IMR-90 (cell line): ENCODE data around the gene TOGARAM1. TPM values are rescaled to one million over a fixed set of nuclear protein-coding genes. Genes with fewer than 3 reads are reported as not detected.

ENCODE experiments used
- ATAC-seq: fragments of 200-7000 bp; cut with Tn5 transposase; 2 replicates; pipeline ENCODE4 v1.9.1; 2020; ENCODE audit warnings: low read depth, mild to moderate bottlenecking, moderate library complexity
- BruUV-seq: library from RNA; stranded (reverse); fragments of 400-500 nt; replicated peaks from 2 replicates; lab custom pipeline; 2021; lab: Mats Ljungman, UMichigan
- CTCF ChIA-PET: fragments of 300-600 bp; formaldehyde crosslinking; extraction: SDS; loops from one replicate; lab custom pipeline; 2021; ENCODE audit warnings: antibody characterized with exemption; lab: Yijun Ruan, JAX
- POLR2A ChIA-PET: fragments of 300-600 bp; sonication (Branson Sonifier 250); formaldehyde crosslinking; loops from one replicate; lab custom pipeline; 2022; ENCODE audit warnings: antibody characterized with exemption; ENCODE audit not compliant: unreplicated experiment; lab: Charles Lee
- DNase-seq: peaks from one replicate; pipeline ENCODE4 v3.0.0; 2013
- H2AFZ ChIP-seq: replicated peaks from 2 replicates; pipeline ENCODE3; 2013; ENCODE audit warnings: low read length, mild to moderate bottlenecking; ENCODE audit not compliant: poor library complexity
- H2AK5ac ChIP-seq: 2 replicates; pipeline ENCODE4 v1.6.1; 2013; ENCODE audit warnings: low read depth, low read length, inconsistent platforms
- H2AK9ac ChIP-seq: replicated peaks from 2 replicates; pipeline ENCODE3; 2013; ENCODE audit warnings: mild to moderate bottlenecking, low read depth, low read length, moderate library complexity; ENCODE audit not compliant: poor library complexity
- H2BK120ac ChIP-seq: 2 replicates; pipeline ENCODE4 v1.6.1; 2013; ENCODE audit warnings: low read depth, low read length, inconsistent platforms
- H2BK15ac ChIP-seq: 3 replicates; pipeline ENCODE4 v1.6.1; 2013; ENCODE audit warnings: low read depth, low read length, inconsistent platforms
- H2BK20ac ChIP-seq: 2 replicates; pipeline ENCODE4 v1.6.1; 2013; ENCODE audit warnings: low read depth, mild to moderate bottlenecking, inconsistent platforms, low read length, moderate library complexity
- H2BK5ac ChIP-seq: 2 replicates; pipeline ENCODE4 v1.6.1; 2013; ENCODE audit warnings: mild to moderate bottlenecking, low read depth, low read length, inconsistent platforms; ENCODE audit not compliant: poor library complexity, severe bottlenecking
- H3K14ac ChIP-seq: replicated peaks from 2 replicates; pipeline ENCODE4 v1.6.1; 2013; ENCODE audit warnings: low read depth, low read length, inconsistent platforms
- H3K18ac ChIP-seq: 2 replicates; pipeline ENCODE4 v1.6.1; 2013; ENCODE audit warnings: low read depth, low read length, control low read depth
- H3K23ac ChIP-seq: 2 replicates; pipeline ENCODE4 v1.6.1; 2013; ENCODE audit warnings: low read depth, low read length, inconsistent platforms
- H3K27ac ChIP-seq: 2 replicates; pipeline ENCODE4 v1.5.1; 2013; ENCODE audit warnings: mild to moderate bottlenecking, control low read depth, low read length; ENCODE audit not compliant: insufficient read depth
- H3K27me3 ChIP-seq: 2 replicates; pipeline ENCODE4 v1.6.1; 2013; ENCODE audit warnings: low read length; ENCODE audit not compliant: control insufficient read depth, insufficient read depth
- H3K36me3 ChIP-seq: 2 replicates; pipeline ENCODE4 v1.6.1; 2013; ENCODE audit warnings: low read length, mixed read lengths; ENCODE audit not compliant: control insufficient read depth, insufficient read depth
- H3K4ac ChIP-seq: 2 replicates; pipeline ENCODE4 v1.6.1; 2013; ENCODE audit warnings: low read depth, low read length, inconsistent platforms
- H3K4me1 ChIP-seq: 2 replicates; pipeline ENCODE4 v1.6.1; 2013; ENCODE audit warnings: low read length, mixed read lengths; ENCODE audit not compliant: control insufficient read depth, insufficient read depth
- H3K4me2 ChIP-seq: 2 replicates; pipeline ENCODE4 v1.6.1; 2013; ENCODE audit warnings: low read depth, mild to moderate bottlenecking, control low read depth, low read length, moderate library complexity
- H3K4me3 ChIP-seq: 2 replicates; pipeline ENCODE4 v1.5.1; 2013; ENCODE audit warnings: low read depth, mild to moderate bottlenecking, control low read depth, low read length, moderate library complexity; ENCODE audit not compliant: insufficient read depth
- H3K56ac ChIP-seq: 2 replicates; pipeline ENCODE4 v1.6.1; 2013; ENCODE audit warnings: low read length, inconsistent platforms; ENCODE audit not compliant: insufficient read depth; ENCODE audit errors: extremely low read depth
- H3K79me1 ChIP-seq, 2 experiments: 2 replicates each; pipeline ENCODE4 v1.6.1; 2013; ENCODE audit warnings: low read length in 2 of 2, inconsistent platforms in 1 of 2, low read depth in 1 of 2
- H3K9ac ChIP-seq: 2 replicates; pipeline ENCODE4 v1.6.1; 2013; ENCODE audit warnings: low read depth, low read length, control low read depth
- H3K9me1 ChIP-seq: 2 replicates; pipeline ENCODE4 v1.6.1; 2013; ENCODE audit warnings: low read length, inconsistent platforms; ENCODE audit not compliant: insufficient read depth
- H3K9me3 ChIP-seq: 2 replicates; pipeline ENCODE4 v1.6.1; 2013; ENCODE audit warnings: low read length; ENCODE audit not compliant: control insufficient read depth, insufficient read depth
- H4K20me1 ChIP-seq: 2 replicates; pipeline ENCODE4 v1.6.1; 2013; ENCODE audit warnings: low read length, inconsistent platforms; ENCODE audit not compliant: insufficient read depth
- H4K5ac ChIP-seq: 2 replicates; pipeline ENCODE4 v1.6.1; 2013; ENCODE audit warnings: mild to moderate bottlenecking, low read depth, low read length, control low read depth
- H4K8ac ChIP-seq, 2 experiments: 2 replicates each; pipeline ENCODE4 v1.6.1; 2013; ENCODE audit warnings: low read depth in 2 of 2, low read length in 2 of 2, control low read depth in 1 of 2, inconsistent platforms in 1 of 2
- H4K91ac ChIP-seq: 2 replicates; pipeline ENCODE4 v1.6.1; 2013; ENCODE audit warnings: low read depth, low read length, inconsistent platforms; ENCODE audit not compliant: insufficient read depth
- CEBPB ChIP-seq: IDR thresholded peaks from 2 replicates; pipeline ENCODE4 v1.6.1; 2012; ENCODE audit warnings: low read depth, low read length, improper control_type of control experiment
- CHD1 ChIP-seq: IDR thresholded peaks from 2 replicates; pipeline ENCODE4 v1.6.1; 2012; ENCODE audit warnings: low read depth, low read length, improper control_type of control experiment
- MAZ ChIP-seq: IDR thresholded peaks from 2 replicates; pipeline ENCODE4 v1.6.1; 2012; ENCODE audit warnings: low read depth, mild to moderate bottlenecking, low read length, improper control_type of control experiment, moderate library complexity, borderline replicate concordance
- MXI1 ChIP-seq: IDR thresholded peaks from 2 replicates; pipeline ENCODE4 v1.6.1; 2012; ENCODE audit warnings: low read depth, mild to moderate bottlenecking, low read length, moderate library complexity, borderline replicate concordance
- POLR2A ChIP-seq: IDR thresholded peaks from 2 replicates; pipeline ENCODE4 v1.6.1; 2012; ENCODE audit warnings: mild to moderate bottlenecking, low read depth, low read length
- RAD21 ChIP-seq: IDR thresholded peaks from 2 replicates; pipeline ENCODE4 v1.6.1; 2012; ENCODE audit warnings: low read length, improper control_type of control experiment
- WGBS, 2 experiments: methylation state at CpG; one replicate each; pipeline versions ENCODE4 v1.1.5 to v1.1.7; 2013; ENCODE audit warnings: missing lambda C conversion rate in 2 of 2; ENCODE audit not compliant: insufficient read length in 1 of 2; ENCODE audit errors: extremely low coverage in 2 of 2; 5-methylcytosine and 5-hydroxymethylcytosine counted together
- dilution Hi-C: fragments of 300-500 bp; cut with HindIII; formaldehyde crosslinking; loops from one replicate; pipeline ENCODE4 v1.14.3; 2018; ENCODE audit warnings: low sequenced_read_pairs; ENCODE audit not compliant: unreplicated experiment
- in situ Hi-C: fragments of 300-500 bp; cut with MboI; formaldehyde crosslinking; loops from 3 replicates; pipeline ENCODE4 v1.14.3; 2019; ENCODE audit warnings: low sequenced_read_pairs, inconsistent platforms, mixed read lengths
- intact Hi-C: fragments of 100-400 bp; cut with micrococcal nuclease; formaldehyde crosslinking; loops from 2 replicates; pipeline ENCODE4 v1.10.0; 2022
- polyA plus RNA-seq, 3 experiments: library from polyadenylated mRNA; depleted of rRNA; stranded (reverse); fragments of >200 nt; gene quantifications; 2 replicates each; pipeline ENCODE4 v1.2.3, GENCODE V29; 2012; ENCODE audit warnings: low replicate concordance in 1 of 3
- total RNA-seq: library from RNA; depleted of rRNA; stranded (reverse); fragments of >200 nt; gene quantifications from 2 replicates; pipeline ENCODE4 v1.2.3, GENCODE V29; 2012
- TF ChIP-seq, protein P1 (sequence below): conservative IDR thresholded peaks from 2 replicates; pipeline ENCODE4 v1.5.1; 2012; ENCODE audit warnings: mild to moderate bottlenecking, low read depth, low read length, improper control_type of control experiment
- TF ChIP-seq, protein P2 (sequence below): fragments of 150-350 bp; IDR thresholded peaks from 2 replicates; pipeline ENCODE4 v1.6.1; 2016; ENCODE audit warnings: low read depth, mild to moderate bottlenecking, low read length, moderate library complexity, borderline replicate concordance

Gene TOGARAM1
- total and polyA plus RNA-seq, 2 of the 4 experiments (the other 2 are of a cell fraction): 3.1 to 13.4 TPM

DNA sequence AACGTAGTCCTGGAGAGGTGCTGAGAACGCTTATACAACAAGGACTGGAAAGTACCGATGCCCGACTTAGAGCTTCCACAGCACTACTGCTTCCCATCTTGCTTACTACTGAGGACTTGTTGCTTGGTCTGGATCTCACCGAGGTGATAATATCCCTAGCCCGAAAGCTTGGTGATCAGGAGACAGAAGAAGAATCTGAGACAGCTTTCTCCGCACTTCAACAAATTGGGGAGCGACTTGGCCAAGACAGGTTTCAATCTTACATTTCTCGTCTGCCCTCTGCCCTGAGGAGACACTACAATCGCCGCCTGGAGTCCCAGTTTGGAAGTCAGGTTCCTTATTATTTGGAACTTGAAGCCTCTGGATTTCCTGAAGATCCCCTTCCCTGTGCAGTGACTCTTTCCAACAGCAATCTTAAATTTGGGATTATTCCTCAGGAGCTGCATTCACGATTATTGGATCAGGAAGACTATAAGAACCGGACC, 1.1 kb downstream of the TOGARAM1 start:
- no peak overlapping the region for H4K5ac ChIP-seq
- no peak overlapping the region for H2BK20ac ChIP-seq
- no peak for TF ChIP-seq CEBPB
- TF ChIP-seq CHD1: no peak
- TF ChIP-seq, protein P1, sequence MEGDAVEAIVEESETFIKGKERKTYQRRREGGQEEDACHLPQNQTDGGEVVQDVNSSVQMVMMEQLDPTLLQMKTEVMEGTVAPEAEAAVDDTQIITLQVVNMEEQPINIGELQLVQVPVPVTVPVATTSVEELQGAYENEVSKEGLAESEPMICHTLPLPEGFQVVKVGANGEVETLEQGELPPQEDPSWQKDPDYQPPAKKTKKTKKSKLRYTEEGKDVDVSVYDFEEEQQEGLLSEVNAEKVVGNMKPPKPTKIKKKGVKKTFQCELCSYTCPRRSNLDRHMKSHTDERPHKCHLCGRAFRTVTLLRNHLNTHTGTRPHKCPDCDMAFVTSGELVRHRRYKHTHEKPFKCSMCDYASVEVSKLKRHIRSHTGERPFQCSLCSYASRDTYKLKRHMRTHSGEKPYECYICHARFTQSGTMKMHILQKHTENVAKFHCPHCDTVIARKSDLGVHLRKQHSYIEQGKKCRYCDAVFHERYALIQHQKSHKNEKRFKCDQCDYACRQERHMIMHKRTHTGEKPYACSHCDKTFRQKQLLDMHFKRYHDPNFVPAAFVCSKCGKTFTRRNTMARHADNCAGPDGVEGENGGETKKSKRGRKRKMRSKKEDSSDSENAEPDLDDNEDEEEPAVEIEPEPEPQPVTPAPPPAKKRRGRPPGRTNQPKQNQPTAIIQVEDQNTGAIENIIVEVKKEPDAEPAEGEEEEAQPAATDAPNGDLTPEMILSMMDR: no peak
- no peak for TF ChIP-seq POLR2A
- TF ChIP-seq MXI1: no peak
- TF ChIP-seq, protein P2, sequence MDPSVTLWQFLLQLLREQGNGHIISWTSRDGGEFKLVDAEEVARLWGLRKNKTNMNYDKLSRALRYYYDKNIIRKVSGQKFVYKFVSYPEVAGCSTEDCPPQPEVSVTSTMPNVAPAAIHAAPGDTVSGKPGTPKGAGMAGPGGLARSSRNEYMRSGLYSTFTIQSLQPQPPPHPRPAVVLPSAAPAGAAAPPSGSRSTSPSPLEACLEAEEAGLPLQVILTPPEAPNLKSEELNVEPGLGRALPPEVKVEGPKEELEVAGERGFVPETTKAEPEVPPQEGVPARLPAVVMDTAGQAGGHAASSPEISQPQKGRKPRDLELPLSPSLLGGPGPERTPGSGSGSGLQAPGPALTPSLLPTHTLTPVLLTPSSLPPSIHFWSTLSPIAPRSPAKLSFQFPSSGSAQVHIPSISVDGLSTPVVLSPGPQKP: no peak
- no peak for TF ChIP-seq MAZ
- TF ChIP-seq RAD21: no peak
- CTCF ChIA-PET: interaction anchor here (0.6 kb wide), 1 partner anchor 92 kb away, joined by 3 read pairs; no protein-coding TSS in a partner anchor
- H3K27ac ChIP-seq: peak overlapping the region; percentile 38
- in situ Hi-C loops (loop anchor here (10.0 kb wide), 1 partner anchor 172 kb away; the partner anchor contains the start of genes FANCM and FKBP3), intact Hi-C loops (loop anchor here (2.0 to 5.0 kb wide), 3 partner anchors 124 to 304 kb away; partner anchors contain the start of gene MIS18BP1), dilution Hi-C loops (no loop called here)
- H3K4me3 ChIP-seq: peak overlapping the region; percentile 56
- BruUV-seq: TSS peak; percentile 54
- 8% methylated on average over 3 of the region's 13 CpGs; no CpG with 5 or more reads in 1 of the 2 experiments for WGBS, 2 experiments
- H2AFZ ChIP-seq: peak overlapping the region; percentile 97
- no peak overlapping the region for H2AK5ac ChIP-seq
- peak overlapping the region; percentile 22 for H2AK9ac ChIP-seq
- no peaks in the 10 kb centered on the region for H3K9me1 ChIP-seq
- no peak overlapping the region for H2BK15ac ChIP-seq
- peak overlapping the region; percentile 46; the same call in 1 of the 2 replicates for H3K56ac ChIP-seq
- no peaks in the 10 kb centered on the region for H3K9me3 ChIP-seq
- peak overlapping the region; percentile 23; the same call in 1 of the 2 replicates for H3K14ac ChIP-seq
- H3K4me1 ChIP-seq: peaks cover 3% of the 10 kb centered on the region; the same call in 1 of the 2 replicates
- no peak overlapping the region for H2BK120ac ChIP-seq
- peak overlapping the region; percentile 31 for H2BK5ac ChIP-seq
- H3K36me3 ChIP-seq: no peaks in the 10 kb centered on the region
- peak overlapping the region; percentile 93 for H3K4me2 ChIP-seq
- no peak for DNase-seq
- H4K91ac ChIP-seq: no peak overlapping the region
- peak overlapping the region; percentile 74 for H3K23ac ChIP-seq
- ATAC-seq: no peak
- H3K18ac ChIP-seq: no peak overlapping the region
- no peak overlapping the region for H4K8ac ChIP-seq
- H3K27me3 ChIP-seq: no peaks in the 10 kb centered on the region
- H3K79me1 ChIP-seq: peaks cover 10 to 40% of the 10 kb centered on the region in 2 experiments
- peaks cover 18% of the 10 kb centered on the region for H4K20me1 ChIP-seq
- H3K9ac ChIP-seq: peak overlapping the region; percentile 71
- POLR2A ChIA-PET: interaction anchor here (0.7 kb wide), 1 partner anchor 52 kb away, joined by 3 read pairs; no protein-coding TSS in a partner anchor
- H3K4ac ChIP-seq: peak overlapping the region; percentile 28
